ENCODE measurements around the gene CHGA.

- TF ChIP-seq CTCF (IDR thresholded peaks at IDR 0.05) (no peak), POLR2A (IDR thresholded peaks at IDR 0.05) (no peak)
Observed at GRCh38 chr14:92949496-92950192, 26.7 kb downstream of the CHGA start.

Measured in heart left ventricle (tissue), 13 donors.